ENCODE data around the gene PSMB10.
"Not testable (repeated sequence)": the region's sequence is repeated elsewhere in the genome, so short reads cannot be mapped to it uniquely, and the experiment has no call there.

Gene PSMB10

DNA sequence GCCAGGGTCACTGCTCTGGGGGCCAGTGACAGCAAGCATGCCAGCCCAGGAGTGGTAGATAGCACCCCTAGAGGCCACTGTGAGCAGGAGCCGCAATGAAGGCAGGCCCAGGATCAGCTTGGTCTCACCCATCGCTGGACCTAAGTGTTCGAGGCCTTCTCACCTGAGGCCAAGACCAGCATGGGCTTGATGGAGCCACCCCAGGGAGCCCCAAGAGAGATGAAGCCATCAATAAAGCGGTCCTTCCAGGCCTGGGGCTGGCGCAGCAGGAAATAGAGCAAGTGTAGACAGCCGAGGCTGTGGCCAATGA, 5.5 kb upstream of the PSMB10 start:
- DNase-seq (ENCODE audit: low read depth) = no peak

DNA sequence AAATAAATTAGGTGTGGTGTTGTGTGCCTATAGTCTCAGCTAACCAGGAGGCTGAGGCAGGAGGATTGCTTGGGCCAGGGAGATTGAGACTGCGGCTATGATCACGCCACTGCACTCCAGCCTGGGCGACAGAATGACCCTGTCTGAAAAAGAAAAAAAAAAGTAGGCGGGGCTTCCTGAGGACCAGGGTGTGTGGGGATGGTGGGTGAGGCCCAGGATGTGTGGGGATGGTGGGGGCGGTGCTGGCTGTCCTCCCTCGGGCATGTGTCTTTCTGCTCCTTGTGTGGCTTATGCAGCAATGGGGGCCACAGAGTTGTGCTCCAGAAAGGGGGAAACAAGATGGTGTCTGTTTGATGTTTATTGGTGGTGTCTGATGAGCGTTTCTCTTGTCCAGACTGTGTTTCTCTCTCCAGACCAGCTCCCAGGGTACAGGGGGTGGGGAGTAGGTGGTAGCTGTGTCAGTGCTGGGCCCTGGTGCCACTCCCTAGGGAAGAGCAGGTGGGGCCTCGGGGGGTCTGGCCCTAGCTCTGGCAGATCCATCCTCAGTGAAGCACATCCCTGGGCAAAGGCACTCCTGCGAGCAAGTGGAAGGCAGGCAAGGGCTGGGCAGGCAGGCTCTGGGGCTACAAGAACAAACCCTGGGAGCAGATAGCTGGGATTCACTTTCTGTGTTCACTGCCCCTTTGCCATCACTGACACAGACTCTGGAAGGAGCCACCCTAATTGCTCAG, 5.0 kb upstream of the PSMB10 start:
- no peak for DNase-seq (ENCODE audit: low read depth)

DNA sequence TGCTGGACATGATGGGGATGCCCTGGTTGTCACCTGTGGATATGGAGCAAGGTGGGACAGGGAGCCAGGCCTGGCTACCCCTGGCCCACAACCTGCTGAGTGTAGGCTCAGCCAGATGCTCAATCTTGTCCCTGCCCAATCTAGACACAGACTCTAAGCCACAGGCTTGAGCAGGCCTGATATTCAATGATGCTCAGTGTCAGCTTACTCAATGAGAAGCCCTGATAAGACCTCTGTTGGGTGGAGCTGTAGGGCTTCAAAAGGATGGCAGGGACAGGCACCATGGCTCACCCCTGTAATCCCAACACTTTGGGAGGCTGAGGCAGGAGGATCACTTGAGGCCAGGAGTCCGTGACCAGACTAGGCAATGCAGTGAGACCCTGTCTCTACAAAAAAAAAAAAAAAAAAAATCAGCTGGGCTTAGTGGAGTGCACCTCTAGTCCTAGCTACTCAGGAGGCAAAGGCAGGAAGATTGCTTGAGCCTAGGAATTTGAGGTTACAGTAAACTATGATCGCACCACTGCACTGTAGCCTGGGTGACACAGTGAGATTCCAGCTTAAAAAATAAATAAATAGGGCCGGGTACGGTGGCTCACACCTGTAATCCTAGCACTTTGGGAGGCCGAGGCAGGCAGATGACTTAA, 3.9 kb upstream of the PSMB10 start:
- DNase-seq (ENCODE audit: low read depth) = no peak

DNA sequence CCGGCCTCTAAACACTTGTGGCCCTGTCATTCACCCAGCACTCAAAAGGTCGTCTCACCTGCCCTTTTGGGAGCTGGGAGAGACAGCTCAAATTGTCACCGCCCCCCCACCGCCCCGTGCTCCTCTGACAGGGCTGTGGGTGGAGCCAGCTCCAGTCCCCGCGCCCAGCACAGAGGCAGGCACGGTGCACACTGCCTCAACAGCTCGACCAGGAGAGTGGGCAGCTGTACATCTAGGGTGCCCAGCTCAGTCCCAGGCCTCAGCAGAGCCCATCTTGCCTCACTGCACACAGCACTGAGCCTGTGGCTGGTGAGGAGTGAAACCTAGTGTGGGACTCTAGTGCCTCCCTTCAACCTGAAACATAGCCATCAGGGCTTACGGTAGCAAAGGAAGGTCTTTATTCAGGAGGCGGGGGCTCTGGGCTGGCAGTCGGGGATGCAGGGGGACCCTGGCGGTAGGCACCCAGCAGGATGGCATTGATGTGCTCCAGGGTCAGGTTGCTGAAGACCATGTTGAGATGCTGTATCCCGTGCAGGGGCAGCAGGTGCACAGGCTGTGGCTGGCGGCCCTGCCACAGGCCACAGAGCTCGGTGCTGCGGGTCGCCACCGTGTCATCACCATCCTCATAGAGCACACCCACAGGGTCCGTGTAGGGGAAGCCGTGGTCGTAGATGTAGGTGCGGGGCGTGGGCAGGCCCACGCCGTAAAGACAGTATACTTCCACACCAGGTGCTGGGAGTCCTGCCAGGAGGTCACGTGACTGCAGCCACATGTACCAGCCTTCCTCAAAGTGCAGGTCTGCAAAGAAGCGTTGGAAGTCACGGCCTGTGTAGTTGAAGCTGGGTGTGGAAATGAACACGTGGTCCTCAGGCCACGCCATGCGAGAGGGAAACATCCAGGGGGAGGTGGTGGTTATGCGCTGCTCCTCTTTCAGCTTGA, 3.1 kb upstream of the PSMB10 start:
- peak; percentile 33 for DNase-seq (ENCODE audit: low read depth)

DNA sequence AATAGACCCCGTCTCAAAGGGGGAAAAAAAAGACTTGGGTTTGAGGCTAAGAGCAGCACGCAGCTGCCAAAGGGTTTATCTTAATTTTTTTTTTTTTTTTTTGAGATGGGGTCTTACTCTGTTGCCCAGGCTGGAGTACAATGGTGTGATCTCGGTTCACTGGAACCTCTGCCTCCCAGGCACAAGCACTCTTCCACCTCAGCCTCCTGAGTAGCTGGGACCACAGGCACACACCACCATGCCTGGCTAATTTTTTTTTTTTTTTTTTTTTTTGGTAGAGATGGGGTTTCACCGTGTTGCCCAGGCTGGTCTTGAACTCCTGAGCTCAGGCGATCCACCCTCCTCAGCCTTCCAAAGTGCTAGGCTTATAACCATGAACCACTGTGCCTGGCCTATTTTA, 1.1 kb upstream of the PSMB10 start:
- not testable (repeated sequence) for DNase-seq (ENCODE audit: low read depth)

DNA sequence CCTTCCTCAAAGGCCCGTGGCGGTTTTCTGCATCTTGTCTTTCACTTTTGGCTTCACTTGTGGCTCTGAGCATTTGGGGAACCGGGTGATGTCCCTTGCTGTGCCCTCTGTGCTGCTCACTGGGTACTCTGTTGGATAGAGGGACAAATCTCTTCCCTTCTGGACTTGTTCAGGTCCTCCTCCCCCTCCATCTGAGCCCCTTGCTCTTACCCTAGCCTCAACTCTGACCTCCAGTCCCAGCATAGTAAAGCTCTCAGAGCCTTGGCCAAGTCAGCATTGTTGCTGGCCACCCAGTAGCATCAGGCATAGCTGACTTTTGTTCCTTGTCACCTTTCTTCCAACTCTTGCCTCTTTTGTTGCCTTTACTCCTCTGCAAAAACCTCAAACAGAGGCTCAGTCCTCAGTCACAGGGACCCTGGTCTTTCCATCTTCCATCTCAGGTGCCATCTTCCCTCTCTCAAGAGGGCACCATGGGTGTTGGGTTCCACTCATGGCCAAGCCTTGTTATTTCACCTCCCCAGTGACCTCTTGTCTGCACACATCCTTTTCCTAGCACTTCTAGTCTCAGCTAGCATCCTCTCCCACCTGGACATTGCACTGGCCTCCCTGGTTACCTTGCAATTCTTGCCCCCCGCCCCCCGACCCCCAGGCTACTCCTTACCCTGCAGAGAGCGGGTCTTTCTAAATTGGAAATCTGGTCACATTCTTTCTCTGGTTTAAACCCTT, 393 bp upstream of the PSMB10 start:
- DNase-seq (ENCODE audit: low read depth) = peak; percentile 72

DNA sequence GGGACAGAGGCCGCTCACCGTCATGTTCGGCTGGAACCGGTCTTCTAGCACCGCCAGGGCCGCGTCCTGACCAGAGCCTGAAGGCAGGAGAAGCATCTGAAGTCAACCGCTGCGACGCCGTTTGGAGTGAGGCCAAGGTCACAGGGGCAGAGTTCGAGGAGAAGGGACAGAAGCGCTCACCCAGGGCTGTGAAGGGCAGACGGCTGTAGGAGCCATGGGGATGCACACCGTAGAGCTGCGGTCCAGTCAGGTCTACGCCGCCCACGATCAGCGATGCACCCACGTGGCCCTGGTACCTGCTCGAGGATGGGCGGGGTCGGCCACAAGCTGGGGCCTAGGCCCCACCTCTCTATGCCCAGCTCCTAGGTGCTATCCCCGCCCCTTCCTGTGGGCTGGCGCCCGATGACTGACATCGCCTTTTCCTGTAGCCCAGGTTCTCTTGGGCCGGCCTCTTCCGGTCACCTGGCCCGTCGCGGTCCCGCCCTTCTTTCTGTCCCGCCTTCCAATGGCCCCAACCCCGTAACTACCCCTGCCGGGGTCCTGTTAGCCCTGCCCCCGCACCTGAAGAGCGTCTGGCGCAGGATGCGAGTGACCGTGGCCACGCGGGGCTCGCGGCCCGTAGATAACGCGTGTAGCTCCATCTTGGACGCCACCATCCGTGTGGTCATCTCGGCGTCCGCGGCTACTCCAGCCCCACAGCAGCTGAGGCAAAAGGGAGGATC, 1.1 kb downstream of the PSMB10 start:
- DNase-seq (ENCODE audit: low read depth) = peak; percentile 93

DNA sequence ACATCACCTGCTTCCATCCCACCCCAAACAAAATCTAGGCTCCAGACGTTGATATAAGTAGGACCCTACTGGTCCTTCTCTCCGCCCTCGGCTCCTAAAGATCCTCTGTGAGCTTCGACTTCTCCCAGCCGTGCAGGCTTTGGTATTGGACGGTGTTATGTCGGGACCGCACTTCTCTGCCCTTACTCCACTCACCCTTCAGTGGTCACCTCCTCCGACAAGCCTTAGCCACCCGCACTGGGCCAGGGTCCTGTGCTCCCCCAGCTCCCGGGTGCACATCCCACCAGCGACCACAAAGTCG, 1.6 kb downstream of the PSMB10 start:
- DNase-seq (ENCODE audit: low read depth) = no peak

DNA sequence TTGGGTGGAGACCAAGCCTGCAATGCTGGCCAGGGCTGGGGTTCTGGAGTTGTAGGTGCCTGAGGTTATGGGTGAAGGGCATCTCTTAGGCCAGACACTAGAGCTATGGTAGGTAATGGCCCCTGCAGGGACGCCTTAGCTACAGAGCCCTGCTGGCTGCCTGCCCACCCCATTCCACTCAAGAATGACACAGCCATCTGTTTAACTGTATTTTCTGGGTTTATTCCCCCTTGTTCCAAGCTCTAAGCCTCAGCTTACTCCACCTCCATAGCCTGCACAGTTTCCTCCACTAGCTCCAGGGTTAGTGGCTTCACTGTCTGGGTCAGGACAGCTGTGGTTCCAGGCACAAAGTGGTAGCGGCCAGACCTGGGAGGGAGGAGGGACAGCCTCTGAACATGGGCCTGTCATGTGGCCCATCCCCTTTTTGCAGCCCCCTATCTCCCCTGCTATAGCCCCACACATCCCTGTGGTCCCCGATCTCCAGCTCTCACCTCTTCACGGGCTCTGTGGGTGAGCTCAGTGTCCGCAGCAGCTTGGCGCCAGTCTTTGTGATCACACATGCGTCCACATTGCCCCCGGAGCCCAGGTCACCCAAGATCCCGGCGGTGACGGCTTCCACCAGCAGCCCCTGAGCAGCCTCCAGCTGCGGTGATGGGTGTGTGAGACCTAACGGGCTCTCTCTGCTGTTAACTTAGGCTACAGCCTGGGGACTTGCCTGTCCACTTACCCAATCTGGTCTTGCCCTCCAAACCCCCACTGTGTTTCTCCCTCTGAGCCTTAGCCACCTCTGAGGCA, 2.1 kb downstream of the PSMB10 start:
- DNase-seq (ENCODE audit: low read depth) = no peak

DNA sequence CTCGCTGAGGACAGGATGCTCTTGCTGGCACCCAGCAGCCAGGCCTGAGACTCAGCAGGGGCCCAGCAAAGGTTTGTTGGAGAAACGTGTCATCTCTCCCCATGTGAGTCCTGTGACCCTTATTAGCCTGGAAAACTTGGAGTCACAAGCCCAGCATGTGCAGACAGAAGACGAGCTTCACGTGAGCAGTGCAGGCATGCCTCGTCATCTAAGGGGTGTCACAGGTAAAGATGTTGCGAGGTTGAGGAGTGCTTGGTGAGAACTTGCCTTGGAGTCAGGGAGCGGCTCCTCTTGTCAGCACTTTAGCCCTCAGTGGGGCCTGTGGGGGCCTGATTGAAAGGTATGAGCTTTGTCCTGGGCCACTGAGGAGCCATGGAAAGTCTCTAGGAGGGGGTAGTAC, 2.8 kb downstream of the PSMB10 start:
- DNase-seq (ENCODE audit: low read depth) = no peak

DNA sequence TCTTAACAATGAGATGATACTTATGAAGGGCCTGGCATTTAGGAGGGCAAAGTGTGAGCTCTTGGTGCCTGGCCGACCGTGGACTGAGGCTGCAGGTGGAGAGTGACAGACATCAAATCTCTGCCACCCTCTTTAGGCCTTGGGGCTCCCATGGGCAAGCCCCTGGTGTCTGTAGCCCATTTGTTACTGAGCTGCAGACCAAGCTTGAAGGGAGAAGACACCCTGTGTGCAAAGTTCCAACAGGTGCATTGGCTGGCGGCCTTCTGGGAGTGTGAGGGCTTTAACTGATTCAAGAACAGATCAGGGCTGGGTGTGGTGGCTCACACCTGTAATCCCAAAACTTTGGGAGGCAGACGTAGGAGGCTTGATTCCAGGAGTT, 4.2 kb downstream of the PSMB10 start:
- DNase-seq (ENCODE audit: low read depth) = no peak

DNA sequence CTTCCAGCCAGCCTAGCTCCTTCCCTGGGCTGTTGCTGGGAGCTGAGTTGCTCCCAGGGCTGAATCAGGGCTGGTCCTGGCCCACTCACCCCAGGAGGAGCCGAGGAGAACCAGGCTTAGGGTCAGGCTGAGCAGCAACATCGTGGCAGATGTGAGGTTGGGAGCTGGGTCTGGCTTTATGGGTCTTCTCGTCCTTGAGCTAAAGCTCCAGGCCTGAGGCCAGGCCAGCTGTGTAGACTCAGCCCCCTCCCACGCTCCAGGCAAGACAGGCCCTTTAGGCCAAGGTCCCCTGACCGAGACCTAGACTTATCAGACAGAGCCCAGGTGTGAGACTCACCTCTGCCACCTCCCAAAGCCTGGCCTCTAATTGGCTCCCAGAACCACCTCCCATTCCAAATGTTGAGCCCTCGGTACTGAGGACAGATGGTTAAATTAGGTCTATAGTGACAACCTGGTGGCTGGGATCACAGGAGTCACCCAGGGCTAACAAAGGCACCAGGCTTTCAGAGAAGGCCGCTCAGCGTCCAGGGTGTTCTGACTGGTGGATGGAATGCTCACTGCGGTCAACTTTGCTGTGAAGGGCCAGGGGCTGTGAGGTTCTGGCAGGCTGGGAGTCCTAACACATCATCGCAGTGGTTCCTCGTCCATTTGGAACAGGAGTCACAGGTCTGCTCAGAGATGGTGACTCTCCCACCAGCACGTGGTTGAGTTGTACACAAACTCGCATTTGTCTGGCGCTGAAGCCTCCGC, 4.8 kb downstream of the PSMB10 start, which contains the start of gene CTRL:
Gene CTRL (minus strand): TSS at position 151 of the 750 bp plus-strand sequence. CDS start 10 bp downstream, at position 141.
- no peak for DNase-seq (ENCODE audit: low read depth)

DNA sequence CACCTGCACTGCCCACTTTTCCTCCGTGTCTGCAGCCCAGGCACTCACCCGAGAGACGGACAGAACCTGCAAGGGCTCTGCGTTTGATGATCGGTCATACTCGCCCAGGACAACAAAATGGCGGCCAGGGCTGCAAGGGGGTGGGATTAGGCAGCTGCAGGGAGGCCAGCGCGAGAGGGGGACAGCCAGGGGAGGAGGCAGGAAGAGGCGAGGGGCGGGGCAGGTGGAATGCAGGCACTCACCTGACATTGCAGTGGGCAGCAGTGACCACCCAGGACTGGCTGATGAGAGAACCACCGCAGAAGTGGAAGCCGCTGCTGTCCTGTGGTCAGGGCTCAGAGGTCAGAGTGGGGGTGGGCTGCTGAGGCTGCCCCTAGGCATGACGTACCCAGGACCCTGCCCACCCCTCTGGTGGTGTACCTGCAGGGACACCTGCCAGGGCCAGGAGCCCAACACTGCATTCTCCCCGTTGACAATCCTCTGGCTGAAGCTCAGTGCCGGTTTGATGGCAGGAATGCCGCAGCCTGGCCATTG, 5.9 kb downstream of the PSMB10 start:
- DNase-seq (ENCODE audit: low read depth) = no peak

DNA sequence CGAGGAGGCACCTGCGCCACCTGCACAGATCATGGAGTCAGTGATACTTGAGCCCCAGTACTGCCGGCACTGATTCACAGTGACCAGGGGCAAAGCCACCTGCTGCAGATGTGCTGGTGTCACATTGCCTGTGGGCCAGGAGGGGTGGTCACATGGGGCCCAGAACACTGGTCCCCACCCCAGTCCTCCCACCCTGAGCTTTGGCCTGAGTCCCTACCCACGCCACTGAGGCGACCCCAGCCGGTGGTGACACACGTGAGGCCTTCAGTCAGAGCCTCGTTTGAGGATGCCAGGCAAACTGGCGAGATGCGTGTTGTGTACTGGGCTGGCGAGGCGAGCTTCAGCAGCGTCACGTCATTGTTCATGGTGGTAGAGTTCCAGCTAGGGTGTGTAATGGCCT, 6.5 kb downstream of the PSMB10 start:
- DNase-seq (ENCODE audit: low read depth) = no peak

DNA sequence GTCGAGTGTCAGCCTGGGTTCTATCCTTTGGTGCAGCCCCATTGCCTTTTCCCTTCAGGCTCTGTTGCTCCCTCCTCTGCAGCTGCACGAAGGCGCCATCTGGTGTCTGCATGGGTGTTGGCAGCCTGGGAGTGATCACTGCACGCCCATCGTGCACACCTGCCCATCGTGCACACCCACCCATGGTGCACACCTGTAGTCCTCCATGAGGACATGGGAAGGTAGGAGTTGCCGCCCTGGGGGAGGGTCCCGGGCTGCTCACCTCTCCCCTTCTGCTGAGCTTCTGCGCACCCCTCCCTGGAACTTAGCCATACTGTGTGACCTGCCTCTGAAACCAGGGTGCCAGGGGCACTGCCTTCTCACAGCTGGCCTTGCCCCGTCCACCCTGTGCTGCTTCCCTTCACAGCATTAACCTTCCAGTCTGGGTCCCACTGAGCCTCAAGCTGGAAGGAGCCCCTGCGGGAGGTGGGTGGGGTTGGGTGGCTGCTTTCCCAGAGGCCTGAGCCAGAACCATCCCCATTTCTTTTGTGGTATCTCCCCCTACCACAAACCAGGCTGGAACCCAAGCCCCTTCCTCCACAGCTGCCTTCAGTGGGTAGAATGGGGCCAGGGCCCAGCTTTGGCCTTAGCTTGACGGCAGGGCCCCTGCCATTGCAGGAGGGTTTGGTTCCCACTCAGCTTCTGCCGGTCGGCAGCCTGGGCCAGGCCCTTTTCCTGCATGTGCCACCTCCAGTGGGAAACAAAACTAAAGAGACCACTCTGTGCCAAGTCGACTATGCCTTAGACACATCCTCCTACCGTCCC, 7.9 kb downstream of the PSMB10 start:
- DNase-seq (ENCODE audit: low read depth) = peak; percentile 62

DNA sequence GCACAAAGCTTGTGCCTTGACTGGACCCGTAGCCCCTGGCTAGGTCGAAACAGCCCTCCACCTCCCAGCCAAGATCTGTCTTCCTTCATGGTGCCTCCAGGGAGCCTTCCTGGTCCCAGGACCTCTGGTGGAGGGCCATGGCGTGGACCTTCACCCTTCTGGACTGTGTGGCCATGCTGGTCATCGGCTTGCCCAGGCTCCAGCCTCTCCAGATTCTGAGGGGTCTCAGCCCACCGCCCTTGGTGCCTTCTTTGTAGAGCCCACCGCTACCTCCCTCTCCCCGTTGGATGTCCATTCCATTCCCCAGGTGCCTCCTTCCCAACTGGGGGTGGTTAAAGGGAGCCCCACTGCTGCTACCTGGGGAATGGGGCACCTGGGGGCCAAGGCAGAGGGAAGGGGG, 8.5 kb downstream of the PSMB10 start:
- no peak for DNase-seq (ENCODE audit: low read depth)

DNA sequence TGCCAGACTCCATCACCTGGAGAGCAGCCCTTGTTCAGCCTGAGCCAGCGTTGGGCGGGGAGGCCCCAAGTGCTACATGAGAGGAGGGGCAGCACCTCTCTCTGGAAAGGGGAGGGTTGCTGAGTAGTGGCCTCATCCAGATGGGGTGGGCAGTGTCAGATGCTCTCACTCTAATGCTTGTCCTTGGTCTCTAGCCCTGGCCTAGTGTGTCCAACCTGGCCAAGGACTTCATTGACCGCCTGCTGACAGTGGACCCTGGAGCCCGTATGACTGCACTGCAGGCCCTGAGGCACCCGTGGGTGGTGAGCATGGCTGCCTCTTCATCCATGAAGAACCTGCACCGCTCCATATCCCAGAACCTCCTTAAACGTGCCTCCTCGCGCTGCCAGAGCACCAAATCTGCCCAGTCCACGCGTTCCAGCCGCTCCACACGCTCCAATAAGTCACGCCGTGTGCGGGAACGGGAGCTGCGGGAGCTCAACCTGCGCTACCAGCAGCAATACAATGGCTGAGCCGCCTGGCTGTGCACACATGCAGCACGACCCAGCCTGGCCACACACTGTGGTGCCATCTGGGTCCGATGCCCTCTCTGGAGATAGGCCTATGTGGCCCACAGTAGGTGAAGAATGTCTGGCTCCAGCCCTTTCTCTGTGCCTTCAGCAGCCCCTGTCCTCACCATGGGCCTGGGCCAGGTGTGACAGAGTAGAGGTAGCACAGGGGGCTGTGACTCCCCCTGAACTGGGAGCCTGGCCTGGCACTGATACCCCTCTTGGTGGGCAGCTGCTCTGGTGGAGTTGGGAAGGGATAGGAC, 9.3 kb downstream of the PSMB10 start:
- no peak for DNase-seq (ENCODE audit: low read depth)

DNA sequence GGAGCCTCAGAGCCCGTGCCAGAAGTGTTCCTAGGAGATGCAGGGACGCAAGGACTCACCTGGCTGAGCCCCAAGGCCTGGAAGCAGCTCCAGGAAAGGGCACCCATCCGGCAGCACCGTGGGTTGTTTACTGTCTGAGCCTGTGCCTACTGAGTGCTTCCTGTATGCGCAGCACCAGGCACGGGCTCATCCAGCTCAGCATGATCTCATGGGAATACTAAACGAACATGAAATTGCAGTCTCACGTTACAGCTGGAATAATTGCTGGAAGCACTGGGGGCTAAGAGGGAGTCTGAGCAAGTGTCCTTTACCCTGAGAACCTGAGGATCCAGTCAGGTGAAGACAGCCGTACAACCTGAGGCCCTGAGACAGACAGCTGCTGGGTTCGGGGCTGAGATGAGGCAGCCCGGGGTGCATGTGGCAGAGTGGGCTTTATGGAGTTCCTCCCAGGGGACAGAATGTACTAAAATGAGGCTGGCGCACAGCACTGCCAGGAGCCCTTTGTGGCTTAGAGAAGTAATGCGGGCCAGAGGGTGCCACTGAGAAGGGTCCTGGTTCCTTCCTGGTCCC, 10.4 kb downstream of the PSMB10 start:
- DNase-seq (ENCODE audit: low read depth) = no peak
